Central memory CD8-positive, alpha-beta T cell (primary cell): ENCODE measurements around the gene MEGF6.
A peak's percentile ranks its signal among the peaks of the same experiment; 100 is the strongest.

ENCODE experiments used
- ATAC-seq: fragments of 150-1000 bp; cut with Tn5 transposase; replicated peaks from 2 replicates; pipeline ENCODE4 v1.10.0; 2022; ENCODE audit warnings: mild to moderate bottlenecking, moderate FRiP score, moderate number of reproducible peaks; ENCODE audit not compliant: poor library complexity, severe bottlenecking; ENCODE audit errors: extremely low read depth
- DNase-seq, 2 donors: peaks; one replicate each; pipeline ENCODE4 v3.0.0; 2021; ENCODE audit warnings: low spot score in 2 of 2
- H3K27ac Mint-ChIP-seq: one replicate; pipeline ENCODE4 v1.8.0; 2022; ENCODE audit warnings: low read depth, mild to moderate bottlenecking, moderate library complexity, mixed read lengths
- H3K27me3 Mint-ChIP-seq: one replicate; pipeline ENCODE4 v1.8.0; 2022; ENCODE audit warnings: mixed read lengths
- H3K36me3 Mint-ChIP-seq: one replicate; pipeline ENCODE4 v1.8.0; 2022; ENCODE audit warnings: mild to moderate bottlenecking, moderate library complexity, mixed read lengths; ENCODE audit not compliant: insufficient read depth
- H3K4me1 Mint-ChIP-seq: one replicate; pipeline ENCODE4 v1.8.0; 2022; ENCODE audit warnings: mixed read lengths
- H3K4me3 Mint-ChIP-seq: one replicate; pipeline ENCODE4 v1.8.0; 2022; ENCODE audit warnings: mild to moderate bottlenecking, moderate library complexity, mixed read lengths
- H3K9me3 Mint-ChIP-seq: one replicate; pipeline ENCODE4 v1.8.0; 2022; ENCODE audit warnings: mixed read lengths

Gene MEGF6

DNA sequence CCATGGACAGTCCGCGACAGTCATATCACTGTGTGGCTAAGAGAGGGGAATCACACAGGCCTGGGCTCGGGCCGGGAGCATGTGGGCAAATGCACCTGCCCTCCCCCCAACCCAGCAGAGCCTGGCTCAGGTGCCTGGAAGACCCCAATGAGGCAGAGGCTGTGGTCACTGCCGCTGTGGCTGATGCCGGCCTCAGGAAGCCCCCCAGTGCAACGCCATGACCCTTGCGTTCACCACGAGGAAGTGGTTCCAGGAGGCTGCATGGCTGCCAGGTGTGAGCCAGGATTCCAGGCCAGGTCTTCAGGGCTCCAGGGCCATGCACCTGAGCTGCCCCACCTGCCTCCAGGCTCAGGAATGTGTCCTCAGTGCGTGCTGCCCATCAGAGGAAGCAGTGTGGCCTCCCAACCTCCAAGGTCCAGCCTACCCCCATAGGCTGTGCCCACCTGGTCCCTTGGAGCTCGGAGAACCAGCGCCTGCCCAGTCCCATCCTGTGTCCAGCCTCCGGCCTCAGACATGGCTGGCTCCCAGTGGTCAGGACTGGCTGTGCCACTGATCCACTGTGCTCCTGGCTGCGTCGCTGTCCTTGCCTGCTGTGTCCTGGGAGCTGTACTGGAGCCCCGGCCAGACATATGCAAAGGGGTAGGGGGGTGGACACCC is 148.8 kb downstream of the MEGF6 start:
- DNase-seq (no peak), ATAC-seq (no peak)
- Mint-ChIP-seq H3K4me3 (no peak overlapping the region), H3K4me1 (no peaks in the 10 kb centered on the region), H3K27me3 (peaks cover 14% of the 10 kb centered on the region), H3K36me3 (peaks cover 1% of the 10 kb centered on the region), H3K9me3 (no peaks in the 10 kb centered on the region), H3K27ac (no peak overlapping the region)

DNA sequence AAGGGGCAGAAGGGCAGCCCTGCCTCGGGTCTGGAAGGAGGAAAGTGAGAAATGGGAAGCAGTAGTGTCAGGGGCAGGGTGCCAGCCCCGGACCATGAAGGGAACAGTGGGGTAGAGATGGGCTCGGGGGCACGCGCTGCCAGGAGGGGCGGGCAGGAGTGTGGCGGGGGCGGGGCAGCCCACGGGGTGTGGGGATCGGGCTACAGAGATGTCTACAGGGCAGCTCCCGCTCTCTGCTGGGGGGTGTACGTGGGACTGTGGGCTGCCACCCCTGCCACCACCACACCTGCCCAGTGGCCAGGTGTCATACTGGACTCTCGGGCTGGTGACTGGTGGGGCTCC is 149.4 kb downstream of the MEGF6 start:
- no peak for ATAC-seq
- Mint-ChIP-seq H3K4me1 (no peaks in the 10 kb centered on the region), H3K27ac (no peak overlapping the region), H3K9me3 (no peaks in the 10 kb centered on the region), H3K4me3 (no peak overlapping the region), H3K27me3 (peaks cover 13% of the 10 kb centered on the region), H3K36me3 (peaks cover 1% of the 10 kb centered on the region)
- DNase-seq = no peak

DNA sequence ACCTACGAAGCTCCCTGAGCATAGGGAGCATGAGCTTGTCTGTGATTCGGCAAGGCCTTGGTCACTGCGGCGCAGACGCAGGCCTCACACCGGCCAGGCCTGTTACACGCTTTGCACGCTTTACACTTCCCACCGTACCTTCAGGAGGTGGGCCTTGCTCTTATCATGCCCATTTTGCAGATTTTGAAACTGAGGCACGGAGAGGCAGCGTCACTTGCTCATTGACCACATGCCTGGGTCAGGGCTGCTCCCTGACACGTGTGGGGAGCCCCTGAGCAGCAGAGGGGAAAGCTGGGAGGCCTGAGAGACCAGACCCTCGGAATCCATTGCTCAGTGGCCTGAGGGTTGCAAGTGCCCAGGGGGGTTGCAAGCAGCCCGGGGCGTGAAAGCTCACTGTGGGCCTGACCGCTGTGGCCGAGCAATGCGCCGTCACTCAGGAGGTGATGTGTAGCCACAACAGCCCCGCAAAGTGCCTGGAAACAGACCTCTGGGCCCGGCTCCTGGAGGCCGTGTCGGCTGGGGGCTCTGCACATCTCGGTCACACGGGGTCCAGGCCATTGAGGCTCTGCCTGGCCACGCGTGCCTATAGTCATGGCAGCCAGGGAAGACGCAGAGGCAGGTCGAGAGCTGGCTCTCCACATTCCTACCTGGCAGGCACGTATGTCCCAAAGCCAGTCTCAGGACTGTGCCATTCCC is 149.9 kb downstream of the MEGF6 start:
- H3K27ac Mint-ChIP-seq = no peak overlapping the region
- H3K27me3 Mint-ChIP-seq = peaks cover 8% of the 10 kb centered on the region
- peaks cover 1% of the 10 kb centered on the region for H3K36me3 Mint-ChIP-seq
- no peak overlapping the region for H3K4me3 Mint-ChIP-seq
- ATAC-seq (no peak), DNase-seq (no peak)
- no peaks in the 10 kb centered on the region for H3K9me3 Mint-ChIP-seq
- H3K4me1 Mint-ChIP-seq = no peaks in the 10 kb centered on the region

GRCh38 chr1:3460672-3461131 is 150.6 kb downstream of the MEGF6 start:
- ATAC-seq = no peak

DNA sequence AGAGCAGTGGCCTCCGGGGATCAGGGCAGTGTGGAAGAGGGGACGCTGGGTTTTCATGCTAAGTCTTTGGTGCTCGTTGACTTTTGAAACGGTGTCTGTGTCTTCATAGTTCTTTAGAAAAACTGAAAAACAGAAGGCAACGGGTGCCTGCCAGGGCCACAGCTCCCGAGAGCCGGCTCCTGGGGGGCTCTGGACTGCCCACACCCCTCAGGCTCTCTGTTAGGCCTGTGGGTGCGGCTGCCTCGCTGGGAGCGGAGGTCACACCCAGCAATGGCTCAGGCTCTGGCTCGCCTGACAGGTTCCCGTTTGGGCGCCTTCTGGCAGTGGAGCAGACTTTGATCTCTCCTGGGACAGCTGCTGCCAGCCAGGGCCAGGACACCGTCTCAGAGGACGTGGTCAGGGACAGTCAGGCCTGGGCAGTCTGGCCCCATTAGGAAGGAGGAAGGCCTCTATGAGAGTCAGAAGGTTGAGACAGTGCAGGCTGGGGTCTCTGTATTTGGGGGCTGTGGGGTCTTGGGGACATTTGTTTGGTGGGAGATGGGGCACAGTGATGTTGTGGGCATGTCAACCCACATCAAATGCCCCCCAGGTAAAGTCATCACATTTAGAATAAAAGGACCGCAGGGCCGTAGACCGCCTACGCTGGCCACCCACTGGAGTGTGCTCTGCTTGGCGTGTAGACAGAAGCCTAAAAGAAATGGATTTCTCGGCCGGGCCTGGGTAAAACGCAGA is 151.2 kb downstream of the MEGF6 start:
- H3K27me3 Mint-ChIP-seq = no peaks in the 10 kb centered on the region
- DNase-seq (no peak), ATAC-seq (no peak)
- peaks cover 1% of the 10 kb centered on the region for H3K36me3 Mint-ChIP-seq
- no peak overlapping the region for H3K27ac Mint-ChIP-seq
- no peaks in the 10 kb centered on the region for H3K9me3 Mint-ChIP-seq
- H3K4me1 Mint-ChIP-seq = no peaks in the 10 kb centered on the region
- no peak overlapping the region for H3K4me3 Mint-ChIP-seq

More at GRCh38 chr1:3460672-3461131, 150.6 kb downstream of the MEGF6 start:
- no peak overlapping the region for H3K4me3 Mint-ChIP-seq
- peaks cover 1% of the 10 kb centered on the region for H3K36me3 Mint-ChIP-seq
- no peak for DNase-seq
- H3K4me1 Mint-ChIP-seq = no peaks in the 10 kb centered on the region
- no peak overlapping the region for H3K27ac Mint-ChIP-seq
- H3K27me3 Mint-ChIP-seq = peaks cover 1% of the 10 kb centered on the region
- H3K9me3 Mint-ChIP-seq = no peaks in the 10 kb centered on the region

DNA sequence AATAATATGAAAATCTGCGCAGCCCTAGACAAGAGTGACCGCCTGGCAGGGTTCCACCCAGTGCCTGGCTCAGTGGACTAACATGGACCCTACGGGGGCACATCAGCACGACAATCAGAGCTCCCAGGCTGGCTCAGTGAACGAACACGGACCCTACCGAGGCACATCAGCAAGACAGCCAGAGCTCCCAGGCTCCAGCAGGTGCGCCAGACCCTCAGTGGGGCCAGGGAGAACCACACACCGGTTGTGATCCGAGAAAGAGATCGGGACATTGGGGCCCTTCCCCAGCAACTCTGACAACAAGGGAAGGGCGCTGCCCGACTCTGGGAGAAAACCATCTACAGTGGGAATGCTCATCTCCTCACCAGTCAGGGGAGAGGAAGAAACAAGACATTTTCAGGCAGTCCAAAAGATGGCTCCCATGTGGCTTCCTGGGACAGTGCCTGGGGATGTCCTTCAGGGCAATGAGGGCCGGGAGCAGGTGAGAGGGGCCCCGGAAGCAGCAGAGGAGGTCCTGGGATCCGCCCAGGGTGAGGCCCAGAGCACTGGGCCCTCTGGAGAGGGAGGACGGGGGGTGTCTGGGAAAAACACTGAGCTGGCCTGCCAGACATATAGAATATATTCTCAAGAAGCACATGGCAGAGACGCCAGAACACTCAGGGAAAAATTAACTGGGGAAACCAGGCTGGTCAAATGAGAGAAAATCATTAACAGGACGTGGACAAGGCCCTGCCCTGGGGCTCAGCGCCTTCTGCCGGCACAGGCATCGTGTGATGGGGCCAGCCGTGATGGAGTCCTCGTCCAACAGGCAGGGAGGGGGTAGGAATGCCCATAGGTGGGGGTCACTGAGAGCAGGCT is 152.0 kb downstream of the MEGF6 start:
- Mint-ChIP-seq H3K4me3 (no peak overlapping the region), H3K36me3 (peaks cover 1% of the 10 kb centered on the region), H3K27ac (no peak overlapping the region), H3K4me1 (no peaks in the 10 kb centered on the region), H3K27me3 (no peaks in the 10 kb centered on the region), H3K9me3 (no peaks in the 10 kb centered on the region)
- no peak for DNase-seq
- ATAC-seq = no peak

DNA sequence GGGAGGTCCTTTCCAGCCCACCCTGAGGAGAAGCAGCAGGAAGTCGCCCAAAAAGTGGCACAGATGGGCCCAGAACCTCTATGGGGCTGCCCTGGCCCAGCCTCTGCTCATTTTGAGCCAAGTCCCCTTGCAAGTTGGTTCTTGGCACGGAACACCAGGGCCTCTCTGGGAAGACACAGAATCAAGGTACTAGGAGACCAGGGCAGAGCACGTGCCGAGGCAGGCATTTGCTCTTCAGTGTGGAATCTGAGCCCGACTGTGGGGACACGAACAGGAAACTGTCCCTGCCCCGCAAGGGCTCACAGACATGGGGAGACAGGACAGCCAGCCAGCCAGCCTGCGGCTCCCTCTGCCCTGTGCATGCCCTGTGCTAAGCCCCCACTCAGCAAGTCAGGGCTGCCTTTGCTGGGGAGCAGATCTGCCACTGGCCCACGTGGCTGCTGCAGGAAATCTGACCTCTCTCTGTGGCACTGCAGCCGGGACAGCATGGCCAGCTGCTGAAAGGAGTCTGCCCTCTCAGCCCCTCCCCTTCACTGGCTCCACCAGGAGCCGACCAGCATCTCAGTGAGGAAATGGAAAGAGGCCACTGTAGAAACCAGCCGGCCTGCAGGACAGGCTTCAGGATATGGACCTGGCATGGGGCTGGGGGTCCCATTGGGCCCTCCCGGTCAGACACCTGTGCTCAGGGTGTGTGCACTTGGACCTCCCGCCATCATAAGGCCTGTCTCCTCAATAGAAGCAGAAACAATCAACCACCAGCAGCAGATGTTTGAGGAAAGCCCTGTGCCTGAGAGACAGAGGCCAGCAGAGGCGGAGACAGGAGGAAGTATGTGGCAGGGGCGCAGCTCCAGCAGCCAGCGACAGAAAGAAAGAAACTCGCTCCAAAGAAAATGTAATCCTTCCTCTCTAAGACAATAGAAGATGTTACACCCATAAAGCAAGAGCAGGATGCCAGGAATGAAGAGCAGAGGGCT is 153.1 kb downstream of the MEGF6 start:
- Mint-ChIP-seq H3K4me3 (no peak overlapping the region), H3K27me3 (no peaks in the 10 kb centered on the region)

GRCh38 chr1:3456964-3457909 is 154.1 kb downstream of the MEGF6 start:
- H3K4me1 Mint-ChIP-seq = no peaks in the 10 kb centered on the region
- no peaks in the 10 kb centered on the region for H3K27me3 Mint-ChIP-seq
- no peak for ATAC-seq
- no peak overlapping the region for H3K4me3 Mint-ChIP-seq
- no peak overlapping the region for H3K27ac Mint-ChIP-seq
- peaks cover 1% of the 10 kb centered on the region for H3K36me3 Mint-ChIP-seq
- no peaks in the 10 kb centered on the region for H3K9me3 Mint-ChIP-seq
- no peak for DNase-seq

More for the DNA sequence above, 153.1 kb downstream of the MEGF6 start:
- no peaks in the 10 kb centered on the region for H3K9me3 Mint-ChIP-seq
- no peak overlapping the region for H3K27ac Mint-ChIP-seq
- H3K4me1 Mint-ChIP-seq = no peaks in the 10 kb centered on the region
- peaks cover 1% of the 10 kb centered on the region for H3K36me3 Mint-ChIP-seq
- ATAC-seq (no peak), DNase-seq (no peak)

DNA sequence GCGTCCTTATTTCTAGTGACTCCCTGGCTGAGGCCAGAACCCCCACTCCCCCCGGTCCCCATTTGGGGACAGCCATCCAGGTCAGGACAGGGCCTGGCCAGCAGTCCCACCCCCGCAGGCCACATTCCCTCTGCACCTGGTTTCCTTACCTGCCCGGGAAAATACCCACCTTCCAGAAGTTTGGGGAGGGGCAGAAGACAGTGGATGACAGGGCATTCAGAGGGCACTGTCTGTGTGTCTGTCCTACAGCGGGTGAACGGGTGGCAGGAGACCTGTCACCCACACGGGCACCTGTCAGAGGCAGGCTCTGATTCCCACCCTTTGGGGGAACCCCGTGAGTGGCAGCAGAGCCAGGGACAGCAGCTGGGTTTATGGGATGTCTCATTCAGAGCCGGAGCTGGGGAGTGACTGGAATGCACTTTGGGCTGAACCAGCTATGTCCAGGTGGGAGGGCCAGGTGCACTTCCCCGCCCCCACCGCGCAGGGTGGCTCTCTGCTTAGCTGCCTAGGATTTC is 154.8 kb downstream of the MEGF6 start:
- ATAC-seq (no peak), DNase-seq (no peak)
- H3K4me3 Mint-ChIP-seq = no peak overlapping the region
- H3K4me1 Mint-ChIP-seq = no peaks in the 10 kb centered on the region
- peaks cover 1% of the 10 kb centered on the region for H3K36me3 Mint-ChIP-seq
- H3K27ac Mint-ChIP-seq = no peak overlapping the region
- no peaks in the 10 kb centered on the region for H3K9me3 Mint-ChIP-seq
- H3K27me3 Mint-ChIP-seq = peaks cover 3% of the 10 kb centered on the region

DNA sequence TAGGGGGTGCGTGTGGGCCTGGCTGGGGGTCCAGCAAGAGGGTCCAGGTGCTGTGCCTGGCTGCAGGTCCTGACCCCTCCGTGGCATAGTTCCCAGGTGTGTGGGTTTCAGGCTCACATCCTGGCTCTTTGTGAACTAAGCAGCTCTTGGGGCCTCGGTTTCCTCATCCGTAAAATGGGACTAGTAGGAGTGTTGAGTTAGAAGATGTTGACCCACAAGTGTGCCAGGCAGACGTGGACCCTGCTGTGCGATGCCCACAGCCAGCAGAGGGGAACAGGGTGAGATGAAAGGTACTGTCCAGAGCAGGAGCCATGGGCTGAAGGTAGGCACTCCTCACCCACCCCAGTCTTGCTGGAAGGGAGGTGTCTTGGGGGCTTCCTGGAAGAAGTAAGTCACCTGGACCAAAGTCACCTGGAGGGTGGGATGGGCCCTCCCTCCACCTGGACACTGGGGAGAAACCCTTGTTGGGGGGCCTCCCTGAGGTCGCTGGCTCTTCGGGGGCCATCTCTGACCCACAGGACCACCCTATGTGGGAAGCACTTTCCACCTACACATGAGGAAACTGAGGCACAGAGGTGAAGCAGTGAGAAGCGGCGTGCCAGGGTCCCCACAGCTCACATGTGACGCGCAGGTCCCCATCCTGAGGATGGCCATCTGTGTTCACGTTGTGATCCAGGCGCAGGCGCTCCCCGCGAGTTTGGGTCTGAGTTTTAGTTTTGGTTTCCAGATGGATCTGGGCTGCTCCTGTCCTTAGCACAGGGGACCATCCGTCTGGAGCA is 155.4 kb downstream of the MEGF6 start:
- Mint-ChIP-seq H3K9me3 (no peaks in the 10 kb centered on the region), H3K4me3 (peak overlapping the region; percentile 65), H3K36me3 (peaks cover 1% of the 10 kb centered on the region), H3K27ac (no peak overlapping the region), H3K27me3 (peaks cover 9% of the 10 kb centered on the region), H3K4me1 (no peaks in the 10 kb centered on the region)
- no peak for ATAC-seq
- DNase-seq = no peak
